Keratinocyte (primary cell): ENCODE data around the gene ANKFN1. TPM values are rescaled to one million over a fixed set of nuclear protein-coding genes. Genes with fewer than 3 reads are reported as not detected.

Experiments used
- DNase-seq: peaks from one replicate; pipeline ENCODE4 v3.0.0-alpha.2; 2011; ENCODE audit warnings: low read depth, missing footprints, low spot score
- FAIRE-seq: peaks from 2 replicates; lab custom pipeline; 2011; peaks lifted over from hg19 to GRCh38; lab: Jason Lieb, UNC
- H2AFZ ChIP-seq: 2 replicates; pipeline ENCODE4 v1.6.0; 2012; ENCODE audit warnings: low read length, control low read depth, inconsistent platforms; ENCODE audit not compliant: control insufficient read depth
- H3K27ac ChIP-seq: 2 replicates; pipeline ENCODE4 v1.5.1; 2011; ENCODE audit warnings: low read length; ENCODE audit not compliant: control insufficient read depth, insufficient read depth
- H3K27me3 ChIP-seq: 3 replicates; pipeline ENCODE4 v1.6.0; 2011; ENCODE audit warnings: low read length; ENCODE audit not compliant: control insufficient read depth, insufficient read depth; ENCODE audit errors: extremely low read depth
- H3K36me3 ChIP-seq, 2 experiments: 2 replicates in 1 of 2; 3 replicates in 1 of 2; pipeline ENCODE4 v1.5.1; 2011; ENCODE audit warnings: low read length in 2 of 2, mild to moderate bottlenecking in 1 of 2; ENCODE audit not compliant: control insufficient read depth in 2 of 2, insufficient read depth in 2 of 2; ENCODE audit errors: extremely low read depth in 1 of 2
- H3K4me1 ChIP-seq: 3 replicates; pipeline ENCODE4 v1.5.1; 2011; ENCODE audit warnings: low read length; ENCODE audit not compliant: control insufficient read depth, insufficient read depth; ENCODE audit errors: extremely low read depth
- H3K4me2 ChIP-seq: 3 replicates; pipeline ENCODE4 v1.6.0; 2011; ENCODE audit warnings: low read depth, low read length; ENCODE audit not compliant: control insufficient read depth, insufficient read depth; ENCODE audit errors: extremely low read depth
- H3K4me3 ChIP-seq, 3 experiments: fragments of 200-600 bp in 1 of 3; sonication (generic) in 1 of 3; 2 replicates in 2 of 3; 3 replicates in 1 of 3; pipeline ENCODE4 v1.5.1; 2011 to 2016; ENCODE audit warnings: low read length in 3 of 3, mild to moderate bottlenecking in 3 of 3, control low read depth in 2 of 3, inconsistent platforms in 1 of 3, low read depth in 1 of 3, mixed read lengths in 1 of 3, mixed run types in 1 of 3, moderate library complexity in 1 of 3; ENCODE audit not compliant: control insufficient read depth in 2 of 3, insufficient read depth in 2 of 3; ENCODE audit errors: extremely low read depth in 1 of 3
- H3K79me2 ChIP-seq: 2 replicates; pipeline ENCODE4 v1.6.0; 2012; ENCODE audit warnings: low read length; ENCODE audit not compliant: control insufficient read depth, insufficient read depth
- H3K9ac ChIP-seq: 3 replicates; pipeline ENCODE4 v1.6.0; 2011; ENCODE audit warnings: low read length; ENCODE audit not compliant: control insufficient read depth, insufficient read depth; ENCODE audit errors: extremely low read depth
- H3K9me1 ChIP-seq: 3 replicates; pipeline ENCODE4 v1.6.0; 2011; ENCODE audit warnings: low read length; ENCODE audit not compliant: control insufficient read depth, insufficient read depth; ENCODE audit errors: extremely low read depth
- H3K9me3 ChIP-seq: 2 replicates; pipeline ENCODE4 v1.5.1; 2012; ENCODE audit warnings: low read depth, low read length; ENCODE audit not compliant: control insufficient read depth
- H4K20me1 ChIP-seq: 3 replicates; pipeline ENCODE4 v1.6.0; 2011; ENCODE audit warnings: low read length; ENCODE audit not compliant: control insufficient read depth, insufficient read depth; ENCODE audit errors: extremely low read depth
- CTCF ChIP-seq, 3 experiments: IDR thresholded peaks in 1 of 3; conservative IDR thresholded peaks in 1 of 3; optimal IDR thresholded peaks in 1 of 3; 2 replicates in 2 of 3; 3 replicates in 1 of 3; pipeline versions ENCODE3 to v1.5.1; 2011; ENCODE audit warnings: low read length in 3 of 3, mild to moderate bottlenecking in 3 of 3, moderate library complexity in 2 of 3, control low read depth in 1 of 3, inconsistent platforms in 1 of 3; ENCODE audit not compliant: insufficient read depth in 2 of 3; ENCODE audit errors: extremely low read depth in 1 of 3
- EZH2 ChIP-seq: IDR thresholded peaks from one replicate; pipeline ENCODE4 v1.6.1; 2012; ENCODE audit warnings: inconsistent platforms, mild to moderate bottlenecking, low read length, moderate library complexity
- dilution Hi-C: fragments of 300-500 bp; cut with MboI; formaldehyde crosslinking; loops from one replicate; pipeline ENCODE4 v1.7.0; 2020; ENCODE audit warnings: low sequenced_read_pairs; ENCODE audit not compliant: extremely low pct_ligation_motif_present
- polyA plus RNA-seq, 5 experiments: library from polyadenylated mRNA; depleted of rRNA in 3 of 5; stranded (reverse) in 3 of 5; stranded (forward) in 1 of 5; unstranded in 1 of 5; fragments of >200 nt; gene quantifications; 1 replicate in 1 of 5; 2 replicates in 3 of 5; 3 replicates in 1 of 5; pipeline versions ENCODE4 v1.2.1 to v1.2.3, GENCODE V29; 2011 to 2012; ENCODE audit warnings: missing spikeins in 2 of 5, low read depth in 1 of 5, low replicate concordance in 1 of 5

The ANKFN1 gene
- polyA plus RNA-seq, 1 donor (not counting 4 experiments of a cell fraction or from before 2014, with no cell fraction given): 0.12 TPM

DNA sequence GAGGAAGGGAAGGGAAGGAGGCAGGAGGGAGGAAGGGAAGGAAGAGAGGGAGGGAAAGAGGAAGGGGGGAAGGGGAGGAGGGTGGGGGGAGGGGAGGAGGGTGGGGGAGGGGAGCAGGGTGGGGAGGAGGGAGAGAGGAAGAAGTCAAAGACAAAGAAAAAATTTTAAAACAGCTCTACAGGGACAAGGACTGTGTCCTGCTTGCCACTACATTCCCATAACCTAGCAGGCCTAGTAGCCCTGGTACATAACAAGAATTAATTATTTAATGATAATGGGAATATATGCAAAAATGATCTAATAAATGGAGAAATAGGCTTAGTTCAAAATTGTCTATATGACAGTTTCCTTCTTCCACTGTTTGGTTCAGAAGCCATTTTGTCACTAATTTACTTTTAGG lies 392.7 kb downstream of the ANKFN1 start:
- dilution Hi-C loops: no loop called here
- no peak for FAIRE-seq

GRCh38 chr17:56548661-56549060 lies 395.4 kb downstream of the ANKFN1 start:
- H3K4me1 ChIP-seq: no peaks in the 10 kb centered on the region
- H3K9me1 ChIP-seq: no peaks in the 10 kb centered on the region
- no peak for DNase-seq
- H2AFZ ChIP-seq: no peak overlapping the region
- no peaks in the 10 kb centered on the region for H3K36me3 ChIP-seq
- no peaks in the 10 kb centered on the region for H3K27me3 ChIP-seq
- no peak overlapping the region for H3K27ac ChIP-seq
- no peak for FAIRE-seq
- H3K9ac ChIP-seq: no peak overlapping the region
- dilution Hi-C loops: no loop called here
- TF ChIP-seq CTCF (optimal IDR thresholded peaks at IDR 0.05 in 1 of 3, IDR thresholded peaks at IDR 0.05 in 1 of 3, conservative IDR thresholded peaks at IDR 0.05 in 1 of 3; ENCODE audit: extremely low read depth in 1 of 3, insufficient read depth in 2 of 3, low read length in 3 of 3): no peak
- TF ChIP-seq EZH2: no peak
- no peaks in the 10 kb centered on the region for H3K79me2 ChIP-seq
- H3K9me3 ChIP-seq: no peaks in the 10 kb centered on the region
- no peak overlapping the region for H3K4me3 ChIP-seq
- no peaks in the 10 kb centered on the region for H4K20me1 ChIP-seq
- H3K4me2 ChIP-seq: no peak overlapping the region

More for the DNA sequence above, 392.7 kb downstream of the ANKFN1 start:
- Histone ChIP-seq H3K79me2 (no peaks in the 10 kb centered on the region), H3K36me3 (no peaks in the 10 kb centered on the region), H3K4me3 (no peak overlapping the region), H4K20me1 (no peaks in the 10 kb centered on the region), H3K4me1 (no peaks in the 10 kb centered on the region), H3K27me3 (no peaks in the 10 kb centered on the region), H2AFZ (no peak overlapping the region), H3K9ac (no peak overlapping the region), H3K4me2 (no peak overlapping the region), H3K9me1 (no peaks in the 10 kb centered on the region), H3K9me3 (no peaks in the 10 kb centered on the region), H3K27ac (no peak overlapping the region)
- DNase-seq: no peak
- TF ChIP-seq EZH2 (no peak), CTCF (optimal IDR thresholded peaks at IDR 0.05 in 1 of 3, IDR thresholded peaks at IDR 0.05 in 1 of 3, conservative IDR thresholded peaks at IDR 0.05 in 1 of 3; ENCODE audit: extremely low read depth in 1 of 3, insufficient read depth in 2 of 3, low read length in 3 of 3) (no peak)
